Sigmoid colon (tissue), 7 donors: ENCODE measurements around the gene NQO2. TPM values are rescaled to one million over a fixed set of nuclear protein-coding genes. Genes with fewer than 3 reads are reported as not detected.

ENCODE experiments used
- DNase-seq: peaks from one replicate; pipeline ENCODE4 v3.0.0-alpha.2; 2019
- H3K27ac ChIP-seq, 4 donors: fragments of 200-600 bp; sonication (generic); one replicate each; pipeline ENCODE4 v1.5.1; 2016 to 2019; ENCODE audit warnings: mild to moderate bottlenecking in 1 of 4
- H3K27me3 ChIP-seq, 3 donors: fragments of 200-600 bp; sonication (generic); one replicate each; pipeline ENCODE4 v1.5.1; 2019; ENCODE audit warnings: mild to moderate bottlenecking in 1 of 3
- H3K36me3 ChIP-seq, 4 donors: fragments of 200-600 bp; sonication (generic); one replicate each; pipeline ENCODE4 v1.5.1; 2016 to 2019
- H3K4me1 ChIP-seq, 4 donors: fragments of 200-600 bp; sonication (generic); one replicate each; pipeline ENCODE4 v1.5.1; 2017 to 2019
- H3K4me3 ChIP-seq, 4 donors: fragments of 200-600 bp; sonication (generic); one replicate each; pipeline ENCODE4 v1.5.1; 2017 to 2019; ENCODE audit warnings: mild to moderate bottlenecking in 2 of 4, moderate library complexity in 1 of 4
- H3K9me3 ChIP-seq, 4 donors: fragments of 200-600 bp in 3 of 4; sonication (generic) in 3 of 4; one replicate each; pipeline versions ENCODE4 v1.5.1 to v1.6.1; 2013 to 2019
- EP300 ChIP-seq, 4 donors: sonication (generic); formaldehyde crosslinking; IDR thresholded peaks; one replicate each; pipeline ENCODE4 v1.6.1; 2017; ENCODE audit warnings: antibody characterized with exemption in 4 of 4
- POLR2A ChIP-seq, 2 donors: fragments of 450-650 bp; IDR thresholded peaks; one replicate each; pipeline ENCODE4 v1.6.1; 2016; ENCODE audit warnings: antibody characterized with exemption in 2 of 2, mild to moderate bottlenecking in 2 of 2, moderate library complexity in 2 of 2
- POLR2AphosphoS5 ChIP-seq, 4 donors: sonication (generic); formaldehyde crosslinking; IDR thresholded peaks; one replicate each; pipeline ENCODE4 v1.6.1; 2017; ENCODE audit warnings: antibody characterized with exemption in 4 of 4
- WGBS, 2 donors: extraction: QIAGEN DNeasy Blood & Tissue Kit; methylation state at CpG; one replicate each; pipeline ENCODE4 v1.1.7; 2013; 5-methylcytosine and 5-hydroxymethylcytosine counted together
- intact Hi-C: fragments of 100-400 bp; cut with DNase I; formaldehyde crosslinking; loops from one replicate; pipeline ENCODE4 v1.15.1; 2023
- polyA plus RNA-seq, 3 donors: library from polyadenylated mRNA; stranded (reverse); fragments of 200-250 nt; gene quantifications; one replicate each; pipeline ENCODE4 v1.2.3, GENCODE V29; 2013
- total RNA-seq, 4 donors: library from RNA; depleted of rRNA; stranded (reverse); fragments of >200 nt; gene quantifications; one replicate each; pipeline ENCODE4 v1.1.0, GENCODE V29; 2016
- TF ChIP-seq, protein P1 (sequence below), 4 experiments: fragments of 450-650 bp in 3 of 4; fragments of 200-600 bp in 1 of 4; IDR thresholded peaks; one replicate each; pipeline ENCODE4 v1.5.1; 2016 to 2019; ENCODE audit warnings: antibody characterized with exemption in 4 of 4, mild to moderate bottlenecking in 3 of 4, moderate library complexity in 2 of 4
- donor health status: healthy with polysubstance abuse.
- donor health status: Bipolar disorder and iron deficiency.
- donor health status: healthy.

Gene NQO2
- total and polyA plus RNA-seq, 7 donors, result 12.5 to 33.2 (median 16.1) TPM

DNA sequence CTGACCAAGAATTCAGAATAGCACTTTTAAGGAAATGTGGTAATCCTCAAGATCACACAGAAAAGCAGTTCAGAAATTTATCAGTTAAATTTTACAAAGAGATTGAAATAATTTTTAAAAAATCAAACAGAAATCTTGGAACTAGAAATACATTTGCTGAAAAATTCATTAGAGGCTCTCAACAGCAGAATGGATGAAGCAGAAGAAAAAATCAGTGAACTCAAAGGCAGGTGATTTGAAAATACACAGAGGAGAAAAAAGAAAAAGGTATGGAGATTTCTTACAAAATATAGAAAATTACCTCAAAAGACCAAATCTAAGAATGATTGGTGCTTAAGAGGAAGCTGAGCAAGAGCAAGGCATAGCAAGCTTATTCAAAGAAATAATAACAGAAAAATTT lies 11.5 kb downstream of the NQO2 start:
- Histone ChIP-seq H3K27ac (no peak overlapping the region), H3K4me1 (no peaks in the 10 kb centered on the region), H3K36me3 (peaks cover 12 to 93% (median 32%) of the 10 kb centered on the region in 4 donors), H3K27me3 (no peaks in the 10 kb centered on the region), H3K9me3 (peaks cover 0 to 8% (median 4%) of the 10 kb centered on the region in 4 donors), H3K4me3 (no peak overlapping the region)
- no peak for DNase-seq
- intact Hi-C loops, result no loop called here
- TF ChIP-seq, protein P1, sequence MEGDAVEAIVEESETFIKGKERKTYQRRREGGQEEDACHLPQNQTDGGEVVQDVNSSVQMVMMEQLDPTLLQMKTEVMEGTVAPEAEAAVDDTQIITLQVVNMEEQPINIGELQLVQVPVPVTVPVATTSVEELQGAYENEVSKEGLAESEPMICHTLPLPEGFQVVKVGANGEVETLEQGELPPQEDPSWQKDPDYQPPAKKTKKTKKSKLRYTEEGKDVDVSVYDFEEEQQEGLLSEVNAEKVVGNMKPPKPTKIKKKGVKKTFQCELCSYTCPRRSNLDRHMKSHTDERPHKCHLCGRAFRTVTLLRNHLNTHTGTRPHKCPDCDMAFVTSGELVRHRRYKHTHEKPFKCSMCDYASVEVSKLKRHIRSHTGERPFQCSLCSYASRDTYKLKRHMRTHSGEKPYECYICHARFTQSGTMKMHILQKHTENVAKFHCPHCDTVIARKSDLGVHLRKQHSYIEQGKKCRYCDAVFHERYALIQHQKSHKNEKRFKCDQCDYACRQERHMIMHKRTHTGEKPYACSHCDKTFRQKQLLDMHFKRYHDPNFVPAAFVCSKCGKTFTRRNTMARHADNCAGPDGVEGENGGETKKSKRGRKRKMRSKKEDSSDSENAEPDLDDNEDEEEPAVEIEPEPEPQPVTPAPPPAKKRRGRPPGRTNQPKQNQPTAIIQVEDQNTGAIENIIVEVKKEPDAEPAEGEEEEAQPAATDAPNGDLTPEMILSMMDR (IDR thresholded peaks at IDR 0.05), result no peak
- TF ChIP-seq POLR2AphosphoS5 (IDR thresholded peaks at IDR 0.05) (no peak), EP300 (IDR thresholded peaks at IDR 0.05) (no peak), POLR2A (IDR thresholded peaks at IDR 0.05) (no peak)

DNA sequence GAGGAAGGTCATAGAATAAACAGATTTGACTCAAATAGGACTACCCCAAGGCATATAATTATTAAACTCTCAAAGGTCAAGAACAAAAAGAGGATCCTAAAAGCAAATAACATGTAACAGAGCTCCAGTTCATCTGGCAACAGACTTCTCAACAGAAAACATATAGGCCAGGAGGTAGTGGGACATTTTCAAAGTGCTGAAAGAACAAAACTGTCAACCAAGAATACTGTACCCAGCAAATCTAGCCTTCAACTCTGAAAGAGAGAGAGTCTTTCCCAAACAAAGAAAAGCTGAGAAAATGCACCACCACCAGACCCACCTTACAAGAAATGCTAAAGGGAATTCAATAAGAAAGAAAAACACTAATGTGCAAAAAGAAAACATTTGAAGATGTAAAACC lies 11.9 kb downstream of the NQO2 start:
- peaks cover 0 to 8% (median 4%) of the 10 kb centered on the region in 4 donors for H3K9me3 ChIP-seq
- TF ChIP-seq, protein P1 (IDR thresholded peaks at IDR 0.05), result no peak
- TF ChIP-seq EP300 (IDR thresholded peaks at IDR 0.05) (no peak), POLR2A (IDR thresholded peaks at IDR 0.05) (no peak), POLR2AphosphoS5 (IDR thresholded peaks at IDR 0.05) (no peak)

DNA sequence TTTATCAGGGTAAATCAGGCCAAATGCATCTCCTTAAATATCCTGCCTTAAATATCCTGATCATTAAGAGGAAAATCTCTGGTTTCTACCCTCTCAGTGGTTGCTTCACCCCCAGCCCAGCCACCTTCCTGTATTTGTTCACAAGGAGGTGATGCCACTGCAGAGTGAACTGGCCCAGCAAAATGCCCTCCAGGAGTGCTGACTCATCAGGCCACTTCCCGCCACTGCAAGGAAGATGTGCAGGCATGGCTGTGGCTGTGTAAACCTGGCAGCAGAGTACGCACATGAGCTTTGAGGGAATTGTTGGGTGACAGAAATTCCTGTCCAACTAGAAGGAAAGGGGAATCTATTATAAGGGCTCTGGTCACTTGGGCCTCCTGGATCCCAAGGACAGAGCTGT lies 13.8 kb downstream of the NQO2 start:
- peaks cover 7 to 94% (median 27%) of the 10 kb centered on the region in 4 donors for H3K36me3 ChIP-seq
- DNase-seq, result no peak
- peaks cover 0 to 8% (median 4%) of the 10 kb centered on the region in 4 donors for H3K9me3 ChIP-seq
- intact Hi-C loops, result no loop called here
- no peaks in the 10 kb centered on the region for H3K4me1 ChIP-seq
- no peak overlapping the region for H3K4me3 ChIP-seq
- WGBS, 2 donors, result 81 to 88% methylated on average over 2 of the region's 2 CpGs
- no peak overlapping the region for H3K27ac ChIP-seq
- no peaks in the 10 kb centered on the region for H3K27me3 ChIP-seq
- TF ChIP-seq POLR2AphosphoS5 (IDR thresholded peaks at IDR 0.05), result no peak
- TF ChIP-seq EP300 (IDR thresholded peaks at IDR 0.05), result no peak
- TF ChIP-seq, protein P1 (IDR thresholded peaks at IDR 0.05), result no peak
- no peak for TF ChIP-seq POLR2A (IDR thresholded peaks at IDR 0.05)

More for the DNA sequence above, 11.9 kb downstream of the NQO2 start:
- Histone ChIP-seq H3K27me3 (no peaks in the 10 kb centered on the region), H3K36me3 (peaks cover 12 to 93% (median 30%) of the 10 kb centered on the region in 4 donors), H3K27ac (no peak overlapping the region), H3K4me1 (no peaks in the 10 kb centered on the region), H3K4me3 (no peak overlapping the region)
- DNase-seq, result no peak
- intact Hi-C loops, result no loop called here

DNA sequence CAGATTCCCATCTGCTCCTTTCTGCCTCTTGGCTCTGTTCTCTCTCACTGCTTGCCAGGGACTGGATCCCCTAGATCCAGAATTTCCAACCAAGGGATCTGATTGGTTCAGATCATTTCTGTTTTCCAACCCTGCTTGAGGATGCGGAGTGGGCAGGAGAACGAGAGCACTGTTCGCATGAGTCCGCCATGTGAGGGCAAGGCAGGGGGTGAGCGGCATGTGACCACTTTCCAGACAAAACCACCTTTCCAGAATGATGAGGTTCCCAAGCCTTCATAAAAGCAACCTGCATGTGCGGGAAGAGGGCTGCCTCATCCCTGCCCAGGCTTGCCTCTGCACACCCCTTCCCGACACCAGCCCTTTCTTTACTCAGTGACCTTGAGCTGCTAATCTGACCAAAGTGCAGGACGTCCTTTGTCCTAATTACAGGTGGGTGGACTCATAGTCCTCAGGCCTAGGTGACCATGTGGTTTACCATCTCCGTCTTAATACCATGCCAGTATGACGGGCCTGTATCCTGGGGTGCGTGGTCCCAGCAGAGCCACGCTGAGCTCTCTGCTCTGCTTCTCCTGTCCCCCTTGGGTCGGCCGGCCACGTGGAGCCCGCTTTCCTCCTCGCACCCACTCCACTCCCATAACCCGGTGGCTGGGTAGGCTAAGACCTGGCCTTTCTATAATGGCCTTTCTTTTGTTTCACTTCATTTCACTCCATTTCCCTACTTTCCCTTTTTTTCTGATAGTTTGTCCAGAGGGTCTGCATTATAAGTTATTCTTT lies 14.4 kb downstream of the NQO2 start:
- 90 to 96% methylated on average over 18 of the region's 18 CpGs for WGBS, 2 donors
- no peaks in the 10 kb centered on the region for H3K27me3 ChIP-seq
- H3K4me1 ChIP-seq, result no peaks in the 10 kb centered on the region
- H3K9me3 ChIP-seq, result peaks cover 0 to 8% (median 4%) of the 10 kb centered on the region in 4 donors
- H3K27ac ChIP-seq, result no peak overlapping the region
- TF ChIP-seq, protein P1 (IDR thresholded peaks at IDR 0.05), result no peak
- TF ChIP-seq EP300 (IDR thresholded peaks at IDR 0.05) (no peak), POLR2AphosphoS5 (IDR thresholded peaks at IDR 0.05) (no peak), POLR2A (IDR thresholded peaks at IDR 0.05) (no peak)
- no peak overlapping the region for H3K4me3 ChIP-seq
- no peak for DNase-seq
- H3K36me3 ChIP-seq, result peaks cover 7 to 89% (median 25%) of the 10 kb centered on the region in 4 donors
- intact Hi-C loops, result no loop called here
